Measurements from ENCODE around the gene ADAM21. TPM values are rescaled to one million over a fixed set of nuclear protein-coding genes. Genes with fewer than 3 reads are reported as not detected.
"Not testable (repeated sequence)": the region's sequence is repeated elsewhere in the genome, so short reads cannot be mapped to it uniquely, and the experiment has no call there.

The ADAM21 gene
- polyA plus RNA-seq, 2 donors, result 0.01 TPM; not detected in 1

GRCh38 chr14:70473825-70474224, 21.9 kb downstream of the ADAM21 start:
- H3K4me1 ChIP-seq (ENCODE audit: control insufficient read depth in 2 of 2, insufficient read depth in 2 of 2, low read length in 1 of 2), result no peaks in the 10 kb centered on the region
- 81 to 82% methylated on average over 2 of the region's 2 CpGs for WGBS, 2 donors

GRCh38 chr14:70475459-70475858, 23.5 kb downstream of the ADAM21 start:
- not testable (repeated sequence) for H3K36me3 ChIP-seq (ENCODE audit: control insufficient read depth in 2 of 2, insufficient read depth in 2 of 2, low read length in 1 of 2); H3K4me3 ChIP-seq (ENCODE audit: low read depth in 1 of 2, low read length in 2 of 2); H3K27me3 ChIP-seq (ENCODE audit: control insufficient read depth in 1 of 2, insufficient read depth in 2 of 2, low read length in 2 of 2); H3K4me1 ChIP-seq (ENCODE audit: control insufficient read depth in 2 of 2, insufficient read depth in 2 of 2, low read length in 1 of 2); H3K9me3 ChIP-seq (ENCODE audit: control insufficient read depth in 2 of 2, insufficient read depth in 1 of 2, low read depth in 1 of 2, low read length in 1 of 2); H3K27ac ChIP-seq (ENCODE audit: low read depth in 2 of 2, low read length in 1 of 2)
- WGBS, 2 donors, result 85 to 97% methylated on average over 12 to 13 of the region's 13 CpGs

More at GRCh38 chr14:70473825-70474224, 21.9 kb downstream of the ADAM21 start:
- H3K36me3 ChIP-seq (ENCODE audit: control insufficient read depth in 2 of 2, insufficient read depth in 2 of 2, low read length in 1 of 2), result no peaks in the 10 kb centered on the region
- no peak overlapping the region for H3K27ac ChIP-seq (ENCODE audit: low read depth in 2 of 2, low read length in 1 of 2)
- H3K9me3 ChIP-seq (ENCODE audit: control insufficient read depth in 2 of 2, insufficient read depth in 1 of 2, low read depth in 1 of 2, low read length in 1 of 2), result no peaks in the 10 kb centered on the region
- no peaks in the 10 kb centered on the region for H3K27me3 ChIP-seq (ENCODE audit: control insufficient read depth in 1 of 2, insufficient read depth in 2 of 2, low read length in 2 of 2)
- no peak overlapping the region for H3K4me3 ChIP-seq (ENCODE audit: low read depth in 1 of 2, low read length in 2 of 2)

- H3K27ac ChIP-seq (ENCODE audit: low read depth in 2 of 2, low read length in 1 of 2); H3K4me3 ChIP-seq (ENCODE audit: low read depth in 1 of 2, low read length in 2 of 2); H3K4me1 ChIP-seq (ENCODE audit: control insufficient read depth in 2 of 2, insufficient read depth in 2 of 2, low read length in 1 of 2); H3K9me3 ChIP-seq (ENCODE audit: control insufficient read depth in 2 of 2, insufficient read depth in 1 of 2, low read depth in 1 of 2, low read length in 1 of 2); H3K36me3 ChIP-seq (ENCODE audit: control insufficient read depth in 2 of 2, insufficient read depth in 2 of 2, low read length in 1 of 2); H3K27me3 ChIP-seq (ENCODE audit: control insufficient read depth in 1 of 2, insufficient read depth in 2 of 2, low read length in 2 of 2): not testable (repeated sequence)
- 92 to 96% methylated on average over 37 to 57 of the region's 57 CpGs for WGBS, 2 donors
These were observed 25.6 kb downstream of the ADAM21 start for GRCh38 chr14:70477356-70478105.

- H3K36me3 ChIP-seq (ENCODE audit: control insufficient read depth in 2 of 2, insufficient read depth in 2 of 2, low read length in 1 of 2), result no peaks in the 10 kb centered on the region
- H3K27ac ChIP-seq (ENCODE audit: low read depth in 2 of 2, low read length in 1 of 2), result no peak overlapping the region
- no peak overlapping the region for H3K4me3 ChIP-seq (ENCODE audit: low read depth in 1 of 2, low read length in 2 of 2)
- H3K4me1 ChIP-seq (ENCODE audit: control insufficient read depth in 2 of 2, insufficient read depth in 2 of 2, low read length in 1 of 2), result no peaks in the 10 kb centered on the region
- WGBS, 2 donors, result 83% methylated on average over 3 of the region's 3 CpGs
- H3K27me3 ChIP-seq (ENCODE audit: control insufficient read depth in 1 of 2, insufficient read depth in 2 of 2, low read length in 2 of 2), result no peaks in the 10 kb centered on the region
- peaks cover 6 to 14% of the 10 kb centered on the region in 2 donors for H3K9me3 ChIP-seq (ENCODE audit: control insufficient read depth in 2 of 2, insufficient read depth in 1 of 2, low read depth in 1 of 2, low read length in 1 of 2)
These were observed 37.7 kb downstream of the ADAM21 start for GRCh38 chr14:70489579-70490200.

- Histone ChIP-seq H3K27ac (ENCODE audit: low read depth in 2 of 2, low read length in 1 of 2) (no peak overlapping the region), H3K36me3 (ENCODE audit: control insufficient read depth in 2 of 2, insufficient read depth in 2 of 2, low read length in 1 of 2) (no peaks in the 10 kb centered on the region), H3K9me3 (ENCODE audit: control insufficient read depth in 2 of 2, insufficient read depth in 1 of 2, low read depth in 1 of 2, low read length in 1 of 2) (no peaks in the 10 kb centered on the region)
These were observed 46.2 kb downstream of the ADAM21 start for GRCh38 chr14:70498191-70498590.

More at GRCh38 chr14:70498191-70498590, 46.2 kb downstream of the ADAM21 start:
- Histone ChIP-seq H3K4me3 (ENCODE audit: low read depth in 1 of 2, low read length in 2 of 2) (no peak overlapping the region), H3K27me3 (ENCODE audit: control insufficient read depth in 1 of 2, insufficient read depth in 2 of 2, low read length in 2 of 2) (no peaks in the 10 kb centered on the region), H3K4me1 (ENCODE audit: control insufficient read depth in 2 of 2, insufficient read depth in 2 of 2, low read length in 1 of 2) (no peaks in the 10 kb centered on the region)

Other genes starting within 250 kb of the ADAM21 start
- gene COX16, start 92.5 kb upstream of the ADAM21 start, polyA plus RNA-seq, result 10 to 100 TPM; 33.5 to 34.5 TPM
- 1 to 10 TPM; 6.3 to 6.8 TPM for gene SYNJ2BP, start 35.1 kb upstream of the ADAM21 start, polyA plus RNA-seq
- gene ADAM20, start 82.8 kb downstream of the ADAM21 start, polyA plus RNA-seq, result under 1 TPM; 0.06 to 0.28 TPM
- gene MED6, start 148.5 kb downstream of the ADAM21 start, polyA plus RNA-seq, result 10 to 100 TPM; 10.3 to 21.3 TPM
- gene TTC9, start 189.7 kb downstream of the ADAM21 start, polyA plus RNA-seq, result 10 to 100 TPM; 43.3 to 67.9 TPM

All from esophagus (tissue), 2 donors.